GM06990 (cell line): Measurements from ENCODE around the gene ZNF205.
A peak's percentile ranks its signal among the peaks of the same experiment; 100 is the strongest.

Experiments used
- DNase-seq: peaks from one replicate; pipeline ENCODE4 v3.0.0-alpha.2; 2011; ENCODE audit not compliant: insufficient read length; ENCODE audit errors: extremely low read depth
- H3K27me3 ChIP-seq: replicated peaks from 2 replicates; pipeline ENCODE4 v1.6.0; 2011; ENCODE audit warnings: low read length; ENCODE audit not compliant: control insufficient read depth, insufficient read depth
- H3K36me3 ChIP-seq: 2 replicates; pipeline ENCODE4 v1.5.1; 2011; ENCODE audit warnings: low read length; ENCODE audit not compliant: control insufficient read depth, insufficient read depth
- H3K4me3 ChIP-seq: replicated peaks from 2 replicates; pipeline ENCODE4 v1.5.1; 2011; ENCODE audit warnings: low read depth, mild to moderate bottlenecking, control low read depth, low read length
- TF ChIP-seq, protein P1 (sequence below): IDR thresholded peaks from 2 replicates; pipeline ENCODE4 v1.5.1; 2011; ENCODE audit warnings: low read length, control low read depth, mild to moderate bottlenecking, inconsistent platforms; ENCODE audit not compliant: insufficient read depth, poor library complexity, severe bottlenecking

ZNF205 gene

DNA sequence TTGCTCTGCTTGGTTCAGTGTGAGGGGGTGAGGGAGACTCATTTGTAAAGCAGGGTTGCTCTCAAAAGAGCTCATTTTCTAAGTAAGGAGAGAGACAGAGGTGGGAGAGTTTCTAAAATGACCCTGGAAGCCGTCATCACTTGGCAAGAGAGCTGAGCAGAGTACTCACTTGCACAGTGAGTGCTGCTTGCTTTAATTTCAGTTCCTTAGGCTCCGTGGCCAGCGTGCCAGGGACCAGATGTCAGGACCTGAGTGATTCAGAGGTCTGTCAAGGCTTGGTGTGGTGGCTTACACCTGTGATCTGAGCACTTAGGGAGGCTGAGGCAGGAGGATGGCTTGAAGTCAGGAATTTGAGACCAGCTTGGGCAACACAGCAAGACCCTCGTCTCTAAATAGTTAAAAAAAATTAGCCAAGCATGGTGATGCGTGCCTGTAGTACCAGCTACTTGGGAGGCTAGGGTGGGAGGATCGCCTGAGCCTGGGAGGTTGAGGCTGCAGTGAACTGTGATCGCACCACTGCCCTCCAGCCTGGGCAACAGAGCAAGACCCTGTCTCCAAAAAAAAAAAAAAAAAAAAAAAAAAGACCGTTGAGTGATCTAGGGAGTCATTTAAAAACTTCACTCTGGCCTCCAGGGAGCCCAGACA is 10.7 kb downstream of the ZNF205 start:
- Histone ChIP-seq H3K4me3 (no peak overlapping the region), H3K36me3 (peaks cover 1% of the 10 kb centered on the region), H3K27me3 (no peaks in the 10 kb centered on the region)
- no peak for DNase-seq
- TF ChIP-seq, protein P1, sequence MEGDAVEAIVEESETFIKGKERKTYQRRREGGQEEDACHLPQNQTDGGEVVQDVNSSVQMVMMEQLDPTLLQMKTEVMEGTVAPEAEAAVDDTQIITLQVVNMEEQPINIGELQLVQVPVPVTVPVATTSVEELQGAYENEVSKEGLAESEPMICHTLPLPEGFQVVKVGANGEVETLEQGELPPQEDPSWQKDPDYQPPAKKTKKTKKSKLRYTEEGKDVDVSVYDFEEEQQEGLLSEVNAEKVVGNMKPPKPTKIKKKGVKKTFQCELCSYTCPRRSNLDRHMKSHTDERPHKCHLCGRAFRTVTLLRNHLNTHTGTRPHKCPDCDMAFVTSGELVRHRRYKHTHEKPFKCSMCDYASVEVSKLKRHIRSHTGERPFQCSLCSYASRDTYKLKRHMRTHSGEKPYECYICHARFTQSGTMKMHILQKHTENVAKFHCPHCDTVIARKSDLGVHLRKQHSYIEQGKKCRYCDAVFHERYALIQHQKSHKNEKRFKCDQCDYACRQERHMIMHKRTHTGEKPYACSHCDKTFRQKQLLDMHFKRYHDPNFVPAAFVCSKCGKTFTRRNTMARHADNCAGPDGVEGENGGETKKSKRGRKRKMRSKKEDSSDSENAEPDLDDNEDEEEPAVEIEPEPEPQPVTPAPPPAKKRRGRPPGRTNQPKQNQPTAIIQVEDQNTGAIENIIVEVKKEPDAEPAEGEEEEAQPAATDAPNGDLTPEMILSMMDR, result no peak

GRCh38 chr16:3123986-3124886 is 11.8 kb downstream of the ZNF205 start:
- Histone ChIP-seq H3K36me3 (peaks cover 1% of the 10 kb centered on the region), H3K27me3 (no peaks in the 10 kb centered on the region), H3K4me3 (peak overlapping the region; percentile 66)
- TF ChIP-seq, protein P1, result peak; percentile 31
- peak; percentile 93 for DNase-seq

GRCh38 chr16:3127745-3128144 is 15.4 kb downstream of the ZNF205 start:
- TF ChIP-seq, protein P1, result no peak

GRCh38 chr16:3129137-3130131 is 17.0 kb downstream of the ZNF205 start:
- Histone ChIP-seq H3K4me3 (peak overlapping the region; percentile 63), H3K36me3 (peaks cover 5% of the 10 kb centered on the region), H3K27me3 (no peaks in the 10 kb centered on the region)
- TF ChIP-seq, protein P1, result peak; percentile 93
- peak; percentile 76 for DNase-seq

More at GRCh38 chr16:3127745-3128144, 15.4 kb downstream of the ZNF205 start:
- Histone ChIP-seq H3K36me3 (peaks cover 5% of the 10 kb centered on the region), H3K27me3 (no peaks in the 10 kb centered on the region), H3K4me3 (no peak overlapping the region)
- DNase-seq, result no peak

GRCh38 chr16:3131755-3132377 is 19.5 kb downstream of the ZNF205 start:
- H3K27me3 ChIP-seq, result no peaks in the 10 kb centered on the region
- TF ChIP-seq, protein P1, result peak; percentile 55
- peaks cover 5% of the 10 kb centered on the region for H3K36me3 ChIP-seq
- H3K4me3 ChIP-seq, result no peak overlapping the region
- no peak for DNase-seq
